Measurements from ENCODE around the gene IWS1. TPM values are rescaled to one million over a fixed set of nuclear protein-coding genes. Genes with fewer than 3 reads are reported as not detected.
"Not testable (repeated sequence)": the region's sequence is repeated elsewhere in the genome, so short reads cannot be mapped to it uniquely, and the experiment has no call there.

Gene IWS1
- total and polyA plus RNA-seq, 9 of the 15 experiments (the other 6 are each of a cell fraction or from before 2014, with no cell fraction given) = 20.8 to 67.2 (median 46.6) TPM

- TF ChIP-seq USF1 (CRISPR knock-in tag; IDR thresholded peaks at IDR 0.05) = peak; percentile 30; the same call in 1 of the 2 replicates
- TF ChIP-seq ZNF274 (IDR thresholded peaks at IDR 0.05; ENCODE audit: borderline replicate concordance, low read depth, low read length) = peak; percentile 43; the same call in 1 of the 2 replicates
- TF ChIP-seq PML (IDR thresholded peaks at IDR 0.05; ENCODE audit: low read length) = peak; percentile 70; the same call in 1 of the 2 replicates
- peak; percentile 64 for TF ChIP-seq HDAC3 (IDR thresholded peaks at IDR 0.05; ENCODE audit: borderline replicate concordance, partially characterized antibody)
- TF ChIP-seq ARID1B (IDR thresholded peaks at IDR 0.05) = peak; percentile 93
- TF ChIP-seq CXXC5 (CRISPR knock-in tag; IDR thresholded peaks at IDR 0.05) = peak; percentile 90
- 0 out of 4 replicates have a peak, but pooled peaks of 1 of the 2 experiments have one; percentile 39 for TF ChIP-seq TEAD1 (CRISPR knock-in tag; IDR thresholded peaks at IDR 0.05)
- TF ChIP-seq DDX20 (tag; IDR thresholded peaks at IDR 0.05; ENCODE audit: low read depth) = 0 out of 2 replicates have a peak, but pooled peaks have one; percentile 62
- peak; percentile 19 for TF ChIP-seq CCNT2 (IDR thresholded peaks at IDR 0.05; ENCODE audit: borderline replicate concordance, extremely low read depth, insufficient read length, low read depth, low read length)
- not testable (repeated sequence) for TF ChIP-seq ID3, MYNN (CRISPR knock-in tag; IDR thresholded peaks at IDR 0.05)
- peak; percentile 48; the same call in 1 of the 2 replicates for TF ChIP-seq ID3 (tag; IDR thresholded peaks at IDR 0.05)
- TF ChIP-seq ARNT (IDR thresholded peaks at IDR 0.05) = peak in 1 of 2 experiments; percentile 39; a peak in 1 of 4 replicates
- TF ChIP-seq DMBX1 (CRISPR knock-in tag; IDR thresholded peaks at IDR 0.05; ENCODE audit: borderline replicate concordance) = 0 out of 2 replicates have a peak, but pooled peaks have one; percentile 46
- peak; percentile 24; the same call in 1 of the 2 replicates for TF ChIP-seq CREM (IDR thresholded peaks at IDR 0.05; ENCODE audit: low read depth)
- peak in 1 of 2 experiments; percentile 57; a peak in 1 of 4 replicates for TF ChIP-seq NONO (IDR thresholded peaks at IDR 0.05; ENCODE audit: low read depth in 2 of 2, low read length in 1 of 2)
- peak; percentile 41; the same call in 1 of the 2 replicates for TF ChIP-seq L3MBTL2 (IDR thresholded peaks at IDR 0.05)
- TF ChIP-seq ZNF766 (CRISPR knock-in tag; conservative IDR thresholded peaks at IDR 0.05) = 0 out of 2 replicates have a peak, but pooled peaks have one; percentile 36
- peak; percentile 95 for TF ChIP-seq CBFA2T3 (IDR thresholded peaks at IDR 0.05)
- TF ChIP-seq HMBOX1 (IDR thresholded peaks at IDR 0.05) = peak; percentile 53; the same call in 1 of the 2 replicates
- peak; percentile 82 for TF ChIP-seq SPI1 (IDR thresholded peaks at IDR 0.05; ENCODE audit: borderline replicate concordance, low read depth, low read length)
- TF ChIP-seq GATA2 (CRISPR knock-in tag; IDR thresholded peaks at IDR 0.05) = peak; percentile 93
- 0 out of 2 replicates have a peak, but pooled peaks have one; percentile 40 for TF ChIP-seq ZNF584 (CRISPR knock-in tag; IDR thresholded peaks at IDR 0.05; ENCODE audit: low read depth)
- TF ChIP-seq TFAP4 (CRISPR knock-in tag; IDR thresholded peaks at IDR 0.05; ENCODE audit: borderline replicate concordance) = 0 out of 2 replicates have a peak, but pooled peaks have one; percentile 30
- TF ChIP-seq HDAC1 (IDR thresholded peaks at IDR 0.05) = peak; percentile 34 to 71; a peak in 3 of 4 replicates
- peak; percentile 42 for TF ChIP-seq EP300 (IDR thresholded peaks at IDR 0.05; ENCODE audit: low read length)
- TF ChIP-seq MYNN (IDR thresholded peaks at IDR 0.05) = peak; percentile 41; the same call in 1 of the 2 replicates
These were observed 16.8 kb upstream of the IWS1 start (continued) for GRCh38 chr2:127543013-127543501.
